NCI-H1417 (cell line): ENCODE data around the gene STK16.
"Not testable (repeated sequence)": the region's sequence is repeated elsewhere in the genome, so short reads cannot be mapped to it uniquely, and the experiment has no call there.

Experiments used
- DNase-seq, 3 experiments: peaks; one replicate each; lab custom pipeline; 2025; lab: John Stamatoyannopoulos, UW

The STK16 gene, protein sequence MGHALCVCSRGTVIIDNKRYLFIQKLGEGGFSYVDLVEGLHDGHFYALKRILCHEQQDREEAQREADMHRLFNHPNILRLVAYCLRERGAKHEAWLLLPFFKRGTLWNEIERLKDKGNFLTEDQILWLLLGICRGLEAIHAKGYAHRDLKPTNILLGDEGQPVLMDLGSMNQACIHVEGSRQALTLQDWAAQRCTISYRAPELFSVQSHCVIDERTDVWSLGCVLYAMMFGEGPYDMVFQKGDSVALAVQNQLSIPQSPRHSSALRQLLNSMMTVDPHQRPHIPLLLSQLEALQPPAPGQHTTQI

GRCh38 chr2:219245148-219245898 lies at the start of gene STK16, which contains the start of gene GLB1L:
STK16 (plus strand) TSS chr2:219245479; CDS start chr2:219246000, 521 bp downstream.
GLB1L (minus strand) TSS chr2:219245444; CDS start chr2:219243573, 1,871 bp downstream.
- peak; percentile 79 to 90 (median 83) for DNase-seq

DNA sequence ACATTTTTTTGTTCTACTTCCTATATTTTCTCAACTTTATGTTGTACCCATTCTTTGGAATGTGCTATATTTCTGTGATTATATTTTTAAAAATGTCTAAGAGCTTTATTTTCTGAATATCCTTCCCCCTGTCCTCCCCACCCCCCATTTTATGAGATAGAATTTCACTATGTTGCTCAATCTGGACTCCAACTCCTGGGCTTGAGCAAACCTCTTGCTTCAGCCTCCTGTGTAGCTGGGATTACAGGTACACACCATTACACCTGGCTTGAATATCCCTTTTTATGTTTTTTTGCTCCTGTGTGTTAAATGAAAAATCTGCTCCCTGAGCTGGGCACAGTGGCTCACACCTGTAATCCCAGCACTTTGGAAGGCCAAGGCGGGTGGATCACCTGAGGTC lies 47.9 kb upstream of the STK16 start:
- DNase-seq, result no peak

- DNase-seq, result no peak
These were observed 46.3 kb upstream of the STK16 start for GRCh38 chr2:219198974-219199373.

DNA sequence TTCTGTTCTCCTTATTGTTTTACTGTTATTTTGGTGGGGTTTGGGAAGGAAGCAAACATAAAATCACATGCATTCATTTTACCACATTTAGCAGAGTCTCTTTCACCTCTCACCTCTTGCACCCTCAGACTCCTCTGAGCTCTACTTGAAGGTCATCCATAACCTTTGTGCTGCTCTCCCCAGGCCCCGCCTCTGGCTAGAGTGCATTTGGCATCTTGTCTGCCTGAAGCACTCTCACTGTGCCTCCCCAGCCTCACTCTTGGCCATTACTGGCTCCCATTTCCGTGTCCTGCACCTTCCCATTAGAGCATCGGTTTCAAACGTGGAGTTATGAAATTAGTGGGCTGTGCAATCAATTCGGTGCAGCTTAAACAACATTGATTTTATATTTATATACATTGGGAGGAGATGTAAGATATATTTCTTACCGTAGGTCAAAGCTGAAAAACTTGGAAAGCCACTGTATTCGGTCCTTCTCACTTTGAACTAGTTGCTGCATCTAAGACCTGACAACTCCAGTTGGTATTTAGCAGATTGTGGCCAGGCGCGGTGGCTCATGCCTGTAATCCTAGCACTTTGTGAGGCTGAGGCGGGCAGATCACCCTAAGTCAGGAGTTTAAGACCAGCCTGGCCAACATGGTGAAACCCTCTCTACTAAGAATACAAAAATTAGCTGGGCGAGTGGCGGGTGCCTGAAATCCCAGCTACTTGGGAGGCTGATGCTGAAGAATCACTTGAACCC lies 45.6 kb upstream of the STK16 start:
- DNase-seq, result no peak

GRCh38 chr2:219200502-219201326 lies 44.6 kb upstream of the STK16 start:
- DNase-seq, result not testable (repeated sequence)

DNA sequence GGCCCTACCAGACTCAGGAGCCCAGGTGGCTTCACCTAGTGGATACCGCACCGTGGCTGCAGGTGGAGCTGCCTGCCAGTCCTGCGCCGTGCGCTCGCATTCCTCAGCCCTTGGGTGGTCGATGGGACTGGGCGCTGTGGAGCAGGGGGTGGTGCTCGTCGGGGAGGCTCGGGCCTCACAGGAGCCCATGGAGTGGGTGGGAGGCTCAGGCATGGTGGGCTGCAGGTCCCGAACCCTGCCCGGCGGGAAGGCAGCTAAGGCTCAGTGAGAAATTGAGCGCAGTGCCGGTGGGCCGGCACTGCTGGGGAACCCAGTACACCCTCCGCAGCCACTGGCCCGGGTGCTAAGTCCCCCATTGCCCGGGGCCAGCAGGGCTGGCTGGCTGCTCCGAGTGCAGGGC lies 43.9 kb upstream of the STK16 start:
- DNase-seq, result not testable (repeated sequence)

- DNase-seq, result no peak
These were observed 40.7 kb upstream of the STK16 start for GRCh38 chr2:219204425-219205164.

- DNase-seq, result no peak
These were observed 40.1 kb upstream of the STK16 start for GRCh38 chr2:219205165-219205538.

DNA sequence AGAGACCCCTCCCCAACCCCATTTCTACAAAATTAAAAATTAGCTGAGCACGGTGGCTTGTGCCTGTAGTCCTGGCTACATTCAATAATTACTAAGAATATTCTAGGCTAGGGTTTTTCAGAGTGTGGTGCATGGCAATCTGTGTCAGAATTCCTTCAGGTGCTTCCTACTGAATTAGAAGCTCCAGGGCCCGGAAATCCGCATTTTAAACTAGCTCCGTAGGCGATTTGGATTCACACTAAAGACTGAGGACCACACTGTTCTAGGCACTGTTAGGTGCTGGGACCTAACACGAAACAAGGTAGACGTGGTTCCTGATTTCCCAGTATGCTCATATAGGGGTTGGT lies 39.3 kb upstream of the STK16 start:
- DNase-seq, result no peak

DNA sequence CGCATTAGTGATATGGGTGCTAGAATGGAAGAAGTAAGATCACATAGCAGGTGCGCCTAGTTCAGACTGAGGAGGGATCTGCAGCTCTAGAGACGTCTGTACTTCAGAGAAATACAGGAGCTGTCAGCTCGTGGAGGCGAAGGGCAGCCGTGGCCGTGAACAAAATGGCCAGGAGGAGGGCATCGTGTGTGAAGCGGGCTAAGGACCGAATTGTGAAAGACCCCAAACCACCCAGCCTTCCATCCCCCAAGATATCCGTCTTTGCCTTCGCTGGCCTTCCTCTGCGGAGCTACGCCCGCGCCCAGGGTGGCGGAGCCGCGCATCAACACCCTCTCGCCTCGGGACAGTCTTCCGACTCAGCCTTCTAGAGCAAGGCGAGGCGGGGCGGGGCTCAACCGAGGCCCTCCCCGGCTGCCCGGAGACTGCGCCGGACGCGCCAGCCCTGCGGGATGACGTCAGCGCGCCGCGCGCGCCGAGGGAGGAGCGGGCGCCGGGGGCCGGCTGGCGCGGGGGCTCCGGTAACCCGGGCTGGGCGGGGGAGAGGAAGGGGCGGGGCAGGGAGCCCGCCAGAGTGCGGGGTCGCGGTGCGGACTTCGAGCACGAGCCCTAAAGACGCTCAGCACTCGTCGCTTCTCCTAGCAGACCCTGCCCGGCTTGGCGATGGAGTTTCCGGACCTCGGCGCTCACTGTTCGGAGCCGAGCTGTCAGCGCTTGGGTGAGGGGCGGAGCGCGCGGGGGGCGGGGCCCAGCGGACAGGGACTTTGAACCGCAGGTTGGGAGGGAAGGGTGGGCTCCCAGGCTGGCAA lies 38.7 kb upstream of the STK16 start, which contains the start of gene ZFAND2B:
Gene ZFAND2B (plus strand): TSS at position 455 of the 806 bp plus-strand sequence. CDS start 206 bp downstream, at position 661.
- DNase-seq, result peak; percentile 86 to 95 (median 95)

GRCh38 chr2:219207134-219207883 lies 38.0 kb upstream of the STK16 start:
- no peak for DNase-seq

- DNase-seq, result peak in 1 of 3 experiments; percentile 22
These were observed 37.2 kb upstream of the STK16 start for GRCh38 chr2:219207884-219208740.

DNA sequence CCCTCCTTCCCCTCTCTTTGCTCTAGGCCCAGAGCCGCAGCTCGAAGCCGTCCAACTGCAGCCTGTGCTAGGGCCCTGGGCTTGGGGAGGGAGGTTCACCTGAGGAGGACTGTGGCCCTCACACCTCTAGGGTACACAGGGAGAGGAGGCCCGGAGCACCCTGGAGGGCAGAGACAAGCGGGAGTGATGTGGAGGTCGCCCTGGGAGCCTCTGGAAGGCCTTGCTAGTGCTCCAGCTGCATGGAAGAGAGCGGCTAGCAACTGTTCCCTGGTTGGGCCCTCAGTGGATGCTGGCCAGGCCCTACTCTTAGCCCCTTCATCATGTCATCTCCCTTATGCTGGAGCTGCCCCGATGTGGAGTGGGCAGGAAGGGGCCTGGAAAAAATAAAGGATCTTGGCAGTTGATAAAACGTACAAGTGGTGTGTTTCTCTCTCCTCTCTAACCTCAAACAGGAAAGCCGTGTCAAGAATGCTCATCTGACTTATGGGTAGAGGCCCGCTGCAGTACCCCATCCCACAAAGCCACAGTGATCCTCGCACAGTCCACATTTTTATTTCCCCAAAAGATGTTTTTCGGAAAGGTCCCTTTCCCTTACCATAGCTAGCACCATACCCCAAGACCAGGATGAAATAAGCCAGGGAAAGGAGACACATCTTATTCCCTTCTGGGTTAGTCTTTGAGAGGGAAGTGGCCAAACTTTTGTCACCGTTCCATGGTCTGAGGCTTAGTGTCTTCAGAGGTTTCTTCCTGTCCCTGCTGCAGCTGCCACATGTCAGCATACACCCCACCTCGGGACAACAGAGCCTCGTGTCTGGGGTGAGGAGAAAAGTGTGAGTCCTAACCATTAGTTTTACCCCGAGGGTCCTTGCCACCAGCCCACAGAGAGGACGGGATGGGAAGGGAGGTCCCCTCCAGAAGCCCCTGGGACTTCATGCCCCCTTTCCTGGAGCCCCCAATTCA lies 35.8 kb upstream of the STK16 start:
- no peak for DNase-seq

- no peak for DNase-seq
These were observed 34.9 kb upstream of the STK16 start for GRCh38 chr2:219210196-219210885.

DNA sequence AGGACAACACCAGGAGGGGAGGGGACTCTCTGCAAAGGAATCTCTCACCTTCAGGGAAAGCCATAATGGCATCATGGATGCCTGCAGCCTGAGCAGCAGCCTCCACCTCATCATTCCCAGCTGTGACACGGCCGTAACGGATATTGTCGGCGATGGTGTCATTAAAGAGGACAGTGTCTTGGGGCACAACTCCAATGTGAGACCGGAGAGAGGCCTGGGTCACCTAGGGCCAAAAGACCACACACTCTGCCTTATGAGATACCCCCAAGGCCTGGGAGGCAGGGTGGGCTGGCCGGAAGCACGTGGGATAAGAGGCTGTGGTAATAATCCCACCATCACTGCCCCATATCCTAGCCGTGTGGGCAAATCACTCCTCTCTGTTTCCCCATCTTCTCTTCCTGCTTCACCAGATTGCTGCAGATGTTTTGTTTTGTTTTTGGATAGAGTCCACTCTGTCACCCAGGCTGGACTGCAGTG lies 34.4 kb upstream of the STK16 start:
- no peak for DNase-seq

DNA sequence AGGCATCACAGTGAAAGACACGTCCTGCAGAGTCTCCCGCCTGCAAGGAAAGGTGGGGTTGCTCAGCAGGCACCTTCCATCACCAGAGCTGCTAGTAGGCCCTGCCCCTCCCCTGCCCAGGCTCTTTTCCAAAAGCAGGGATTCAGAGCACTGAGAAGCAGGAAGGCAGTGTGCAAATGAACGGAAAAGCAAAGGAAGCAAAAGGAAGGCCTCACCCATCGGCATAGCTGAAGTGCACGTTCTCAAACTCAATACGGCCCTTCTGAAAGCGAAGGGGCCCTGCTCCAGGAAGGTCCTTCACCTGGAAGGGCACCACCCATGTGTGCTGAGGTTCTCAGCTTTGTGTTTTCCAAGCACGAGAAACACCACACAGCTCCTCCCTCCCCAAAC lies 32.3 kb upstream of the STK16 start:
- no peak for DNase-seq
